GM19324 (cell line): ENCODE results near the gene MALSU1.

Experiments
- ATAC-seq: cut with Tn5 transposase; IDR thresholded peaks from one replicate; pipeline ENCODE4 v1.9.1; 2021; ENCODE audit warnings: mild to moderate bottlenecking, moderate library complexity; ENCODE audit not compliant: unreplicated experiment, low FRiP score

MALSU1 gene

DNA sequence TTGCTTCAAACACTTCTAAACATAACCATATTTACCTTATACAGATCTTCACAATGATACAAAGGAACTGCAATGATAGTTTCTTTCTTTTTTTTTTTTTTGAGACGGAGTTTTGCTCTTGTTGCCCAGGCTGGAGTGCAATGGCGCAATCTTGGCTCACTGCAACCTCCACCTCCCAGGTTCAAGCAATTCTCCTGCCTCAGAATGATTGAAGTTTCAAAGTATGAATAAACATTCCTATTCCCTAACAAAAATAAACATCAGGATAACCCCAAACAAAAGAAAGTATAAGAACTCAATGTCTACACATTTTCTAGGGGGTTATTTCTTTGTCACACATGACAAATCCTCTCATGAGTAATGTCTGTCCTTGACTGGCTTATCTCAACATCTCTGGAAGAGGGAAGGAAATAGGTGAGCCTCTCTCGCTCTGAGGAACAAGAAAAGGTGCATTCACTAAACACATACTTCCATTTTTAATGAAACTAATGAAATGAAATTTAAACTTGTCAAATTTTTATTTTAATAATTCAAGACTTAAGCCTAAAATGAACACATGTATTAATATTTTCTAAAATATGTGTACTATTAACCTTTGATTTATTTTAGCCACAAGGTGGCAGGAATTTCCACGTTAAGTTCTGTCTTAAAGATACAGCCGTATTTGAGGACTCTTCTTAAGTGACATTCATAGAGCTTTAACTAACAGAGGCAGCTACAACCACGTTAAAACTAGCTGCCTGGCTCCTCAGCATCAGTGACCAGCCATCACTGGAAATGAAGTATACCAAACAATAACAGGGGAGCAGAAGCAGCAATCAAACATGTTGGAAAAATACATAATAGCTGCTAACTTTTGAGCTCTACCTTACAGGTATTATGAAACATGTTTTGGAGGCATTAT, 58.3 kb downstream of the MALSU1 start:
- ATAC-seq = no peak

DNA sequence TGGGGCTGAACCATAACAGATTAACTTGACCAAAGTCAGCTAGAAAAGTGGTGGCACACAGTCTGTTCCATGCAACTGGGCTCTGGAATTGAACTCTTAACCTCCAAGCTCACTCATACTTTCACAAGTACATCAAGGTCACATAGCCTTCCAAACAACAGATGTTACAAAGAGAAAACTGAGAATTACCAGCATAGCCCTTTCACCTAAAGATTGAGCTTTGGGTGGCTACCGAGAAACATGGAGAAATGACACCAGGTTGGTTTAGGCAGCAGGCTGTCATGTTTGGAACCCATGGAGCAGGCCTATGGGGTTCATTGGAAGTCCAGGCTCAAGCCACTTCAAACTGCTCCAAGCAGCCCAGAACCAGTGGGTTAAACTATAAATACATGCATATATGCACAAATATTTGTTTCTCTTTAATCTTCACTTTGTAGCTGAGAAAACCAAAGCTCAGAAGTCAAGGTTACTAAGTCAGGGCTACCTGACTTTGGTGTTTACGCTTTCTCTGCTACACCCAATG, 59.1 kb downstream of the MALSU1 start:
- no peak for ATAC-seq
